Aorta (tissue), 5 donors: ENCODE measurements around the gene GAB2. TPM values are rescaled to one million over a fixed set of nuclear protein-coding genes. Genes with fewer than 3 reads are reported as not detected.

Source experiments
- ATAC-seq: fragments of 200-7000 bp; cut with Tn5 transposase; one replicate; pipeline ENCODE4 v1.9.1; 2022; ENCODE audit warnings: moderate library complexity; ENCODE audit not compliant: low FRiP score
- DNase-seq, 2 donors: peaks; one replicate each; pipeline ENCODE4 v3.0.0-alpha.2; 2020
- H3K27ac ChIP-seq, 2 donors: one replicate each; pipeline ENCODE4 v1.5.1; 2013; ENCODE audit warnings: low read length in 2 of 2, mild to moderate bottlenecking in 2 of 2, moderate library complexity in 2 of 2, control low read depth in 1 of 2, inconsistent platforms in 1 of 2, low read depth in 1 of 2
- H3K27me3 ChIP-seq, 2 donors: one replicate each; pipeline ENCODE4 v1.6.1; 2013; ENCODE audit warnings: control low read depth in 1 of 2, low read length in 1 of 2, mild to moderate bottlenecking in 1 of 2, moderate library complexity in 1 of 2; ENCODE audit not compliant: insufficient read depth in 2 of 2, control insufficient read depth in 1 of 2
- H3K36me3 ChIP-seq, 2 donors: one replicate each; pipeline ENCODE4 v1.6.1; 2013; ENCODE audit warnings: control low read depth in 1 of 2, low read length in 1 of 2, mild to moderate bottlenecking in 1 of 2; ENCODE audit not compliant: insufficient read depth in 2 of 2, control insufficient read depth in 1 of 2
- H3K4me1 ChIP-seq, 2 donors: one replicate each; pipeline ENCODE4 v1.6.1; 2013; ENCODE audit warnings: low read length in 2 of 2, control low read depth in 1 of 2, mild to moderate bottlenecking in 1 of 2, moderate library complexity in 1 of 2; ENCODE audit not compliant: insufficient read depth in 2 of 2, control insufficient read depth in 1 of 2
- H3K4me3 ChIP-seq, 2 donors: one replicate each; pipeline ENCODE4 v1.5.1; 2013; ENCODE audit warnings: low read length in 2 of 2, control low read depth in 1 of 2, mild to moderate bottlenecking in 1 of 2
- H3K9me3 ChIP-seq: one replicate; pipeline ENCODE4 v1.6.1; 2013; ENCODE audit warnings: mild to moderate bottlenecking, low read length; ENCODE audit not compliant: control insufficient read depth
- WGBS, 2 donors: extraction: QIAGEN DNeasy Blood & Tissue Kit; methylation state at CpG; one replicate each; pipeline ENCODE4 v1.1.7; 2013; 5-methylcytosine and 5-hydroxymethylcytosine counted together
- intact Hi-C, 2 donors: fragments of 100-400 bp; cut with DNase I; formaldehyde crosslinking; loops; one replicate each; pipeline versions ENCODE4 v1.14.2 to v1.15.0; 2022
- polyA plus RNA-seq, 2 donors: library from polyadenylated mRNA; stranded (reverse); fragments of 200-250 nt; gene quantifications; one replicate each; pipeline ENCODE4 v1.2.3, GENCODE V29; 2013
- total RNA-seq, 2 donors: library from RNA; stranded (reverse); fragmentation: NEBNext Ultra II Directional; extraction: Animal tissue kit (Norgen Biotek cat#: 25700); gene quantifications; one replicate each; pipeline ENCODE4 v1.2.1, GENCODE V29; 2021
- donor health status: healthy with polysubstance abuse.
- donor health status: Bipolar disorder and iron deficiency.
- donor health status: DM: no; HTN: no; CAD: no.
- donor health status: DM: no; HTN: no; CAD: no.
- donor health status: DM: yes; HTN: yes; CAD: no.

Gene GAB2
- total and polyA plus RNA-seq, 4 donors, result 19.3 to 82.6 (median 55.2) TPM

- DNase-seq (peak in 1 of 2 donors; percentile 48), ATAC-seq (no peak)
- no peaks in the 10 kb centered on the region for H3K27me3 ChIP-seq
- no peaks in the 10 kb centered on the region for H3K4me1 ChIP-seq
- H3K9me3 ChIP-seq, result no peaks in the 10 kb centered on the region
- intact Hi-C loops, result no loop called here
- peaks cover 3 to 6% of the 10 kb centered on the region in 2 donors for H3K36me3 ChIP-seq
- H3K4me3 ChIP-seq, result no peak overlapping the region
- 88 to 92% methylated on average over 7 of the region's 7 CpGs for WGBS, 2 donors
- H3K27ac ChIP-seq, result no peak overlapping the region
Observed at GRCh38 chr11:78205691-78206090, 211.9 kb downstream of the GAB2 start.

GRCh38 chr11:78205256-78205655 lies 212.4 kb downstream of the GAB2 start:
- ATAC-seq, result no peak
- H3K27ac ChIP-seq, result no peak overlapping the region
- no peaks in the 10 kb centered on the region for H3K27me3 ChIP-seq
- peaks cover 3 to 6% of the 10 kb centered on the region in 2 donors for H3K36me3 ChIP-seq
- DNase-seq, result peak in 1 of 2 donors; percentile 52
- no peaks in the 10 kb centered on the region for H3K4me1 ChIP-seq
- intact Hi-C loops, result no loop called here
- WGBS, 2 donors, result 93% methylated on average over 4 of the region's 4 CpGs
- no peak overlapping the region for H3K4me3 ChIP-seq
- no peaks in the 10 kb centered on the region for H3K9me3 ChIP-seq

DNA sequence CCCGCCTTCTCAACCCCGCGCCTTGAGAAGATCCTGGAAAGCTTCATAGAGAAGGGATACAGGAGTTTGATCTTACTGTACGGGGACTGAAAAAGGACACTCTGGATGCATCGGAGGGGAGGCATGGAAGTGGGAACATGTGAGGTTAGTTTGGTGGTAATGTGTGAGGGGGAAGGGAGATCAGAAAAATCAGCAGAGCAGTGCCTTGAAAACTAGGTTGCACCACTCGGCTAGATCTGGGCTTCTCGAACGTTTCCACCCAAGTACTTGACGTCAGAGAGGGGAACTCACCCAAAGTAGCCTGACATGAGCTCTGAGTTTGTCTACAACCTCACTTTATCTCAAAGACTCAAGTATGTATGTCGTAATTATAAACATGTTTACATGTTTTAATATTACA lies 214.4 kb downstream of the GAB2 start:
- intact Hi-C loops, result no loop called here
- Histone ChIP-seq H3K4me1 (no peaks in the 10 kb centered on the region), H3K9me3 (no peaks in the 10 kb centered on the region), H3K27ac (no peak overlapping the region), H3K27me3 (no peaks in the 10 kb centered on the region), H3K4me3 (no peak overlapping the region), H3K36me3 (peaks cover 3 to 4% of the 10 kb centered on the region in 2 donors)
- ATAC-seq (no peak), DNase-seq (peak in 1 of 2 donors; percentile 31)
- WGBS, 2 donors, result 87 to 88% methylated on average over 10 of the region's 10 CpGs

DNA sequence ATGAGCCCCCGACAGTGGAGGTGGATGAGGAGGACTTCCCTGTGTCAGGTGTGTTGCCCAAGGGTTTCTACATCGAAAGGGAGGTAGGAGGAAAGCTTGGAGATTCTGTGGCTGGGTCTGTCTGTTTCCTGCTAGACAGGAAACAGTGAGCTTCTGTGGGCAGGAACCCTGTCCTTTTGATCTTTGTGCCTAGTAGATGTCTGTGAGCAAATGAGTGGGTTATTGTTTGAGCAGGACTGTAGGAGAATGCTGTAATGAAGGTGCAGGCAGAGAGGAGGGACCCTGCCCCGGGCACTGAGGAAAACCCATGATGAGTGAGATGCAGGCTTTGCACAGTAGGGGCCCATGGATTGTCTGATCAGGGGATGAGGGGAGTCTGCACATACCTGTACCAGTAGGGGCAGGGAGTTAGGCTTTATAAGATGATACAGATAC lies 214.9 kb downstream of the GAB2 start:
- no peaks in the 10 kb centered on the region for H3K9me3 ChIP-seq
- H3K4me3 ChIP-seq, result no peak overlapping the region
- no peak for DNase-seq
- peaks cover 2 to 3% of the 10 kb centered on the region in 2 donors for H3K36me3 ChIP-seq
- WGBS, 2 donors, result 84 to 85% methylated on average over 3 of the region's 3 CpGs
- no peak for ATAC-seq
- intact Hi-C loops, result no loop called here
- H3K27ac ChIP-seq, result no peak overlapping the region
- no peaks in the 10 kb centered on the region for H3K4me1 ChIP-seq
- H3K27me3 ChIP-seq, result no peaks in the 10 kb centered on the region

GRCh38 chr11:78201096-78201818 lies 216.4 kb downstream of the GAB2 start:
- DNase-seq, result peak in 1 of 2 donors; percentile 45
- no peaks in the 10 kb centered on the region for H3K27me3 ChIP-seq
- no peaks in the 10 kb centered on the region for H3K9me3 ChIP-seq
- H3K27ac ChIP-seq, result no peak overlapping the region
- no peak overlapping the region for H3K4me3 ChIP-seq
- H3K36me3 ChIP-seq, result peaks cover 0 to 3% of the 10 kb centered on the region in 2 donors
- no peaks in the 10 kb centered on the region for H3K4me1 ChIP-seq
- no peak for ATAC-seq
- 75 to 80% methylated on average over 9 of the region's 9 CpGs for WGBS, 2 donors
- intact Hi-C loops, result no loop called here

DNA sequence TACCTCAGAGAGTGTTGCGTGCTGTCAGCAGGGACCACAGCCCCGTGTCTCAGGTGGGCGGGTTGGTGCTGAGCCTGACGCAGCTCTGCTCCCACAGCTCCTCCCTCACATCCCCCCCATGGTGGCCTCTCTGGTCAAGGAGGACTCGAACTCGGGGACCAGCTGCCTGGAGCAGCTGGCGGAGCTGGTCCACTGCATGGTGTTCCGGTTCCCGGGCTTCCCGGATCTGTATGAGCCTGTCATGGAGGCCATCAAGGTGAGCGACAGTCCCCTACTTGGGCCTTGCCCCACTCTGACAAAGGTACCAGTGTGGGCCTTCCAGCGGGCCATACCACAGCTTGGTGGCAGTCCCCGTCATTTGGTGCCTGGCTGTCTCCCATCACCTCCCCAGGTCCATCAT lies 217.1 kb downstream of the GAB2 start:
- Histone ChIP-seq H3K4me3 (no peak overlapping the region), H3K36me3 (peaks cover 0 to 3% of the 10 kb centered on the region in 2 donors), H3K4me1 (no peaks in the 10 kb centered on the region), H3K9me3 (no peaks in the 10 kb centered on the region), H3K27ac (no peak overlapping the region), H3K27me3 (no peaks in the 10 kb centered on the region)
- DNase-seq (peak; percentile 40 to 59), ATAC-seq (no peak)
- WGBS, 2 donors, result 94 to 95% methylated on average over 13 of the region's 13 CpGs
- intact Hi-C loops, result no loop called here

DNA sequence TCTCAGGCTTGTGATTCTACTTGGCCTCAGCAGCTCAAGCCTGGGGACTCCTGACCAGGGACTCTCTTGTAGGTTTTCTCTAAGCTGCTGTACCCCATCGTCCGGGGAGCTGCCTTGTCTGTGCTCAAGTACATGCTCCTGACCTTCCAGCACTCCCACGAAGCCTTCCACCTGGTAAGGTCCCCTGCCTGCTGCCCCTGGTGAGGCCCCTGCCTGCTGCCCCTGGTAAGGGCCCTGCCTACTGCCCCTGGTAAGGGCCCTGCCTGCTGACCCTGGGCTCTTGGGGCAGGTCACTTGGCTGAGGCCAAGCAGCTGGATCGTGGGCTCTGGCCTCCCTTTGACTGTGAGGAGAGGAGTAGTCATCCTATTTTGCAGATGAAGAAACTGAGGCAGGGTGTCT lies 217.6 kb downstream of the GAB2 start:
- ATAC-seq (no peak), DNase-seq (peak in 1 of 2 donors; percentile 61)
- H3K4me1 ChIP-seq, result no peaks in the 10 kb centered on the region
- 76 to 85% methylated on average over 4 of the region's 4 CpGs for WGBS, 2 donors
- no peaks in the 10 kb centered on the region for H3K9me3 ChIP-seq
- no peak overlapping the region for H3K4me3 ChIP-seq
- no peaks in the 10 kb centered on the region for H3K27me3 ChIP-seq
- peaks cover 0 to 3% of the 10 kb centered on the region in 2 donors for H3K36me3 ChIP-seq
- no peak overlapping the region for H3K27ac ChIP-seq
- intact Hi-C loops, result no loop called here

- no peaks in the 10 kb centered on the region for H3K27me3 ChIP-seq
- H3K4me3 ChIP-seq, result no peak overlapping the region
- no peaks in the 10 kb centered on the region for H3K9me3 ChIP-seq
- intact Hi-C loops, result no loop called here
- WGBS, 2 donors, result 94 to 96% methylated on average over 5 of the region's 5 CpGs
- peak in 1 of 2 donors; percentile 52 for DNase-seq
- no peak for ATAC-seq
- peaks cover 0 to under 1% of the 10 kb centered on the region in 2 donors for H3K36me3 ChIP-seq
- no peaks in the 10 kb centered on the region for H3K4me1 ChIP-seq
- H3K27ac ChIP-seq, result no peak overlapping the region
Observed at GRCh38 chr11:78199653-78200015, 218.0 kb downstream of the GAB2 start.

DNA sequence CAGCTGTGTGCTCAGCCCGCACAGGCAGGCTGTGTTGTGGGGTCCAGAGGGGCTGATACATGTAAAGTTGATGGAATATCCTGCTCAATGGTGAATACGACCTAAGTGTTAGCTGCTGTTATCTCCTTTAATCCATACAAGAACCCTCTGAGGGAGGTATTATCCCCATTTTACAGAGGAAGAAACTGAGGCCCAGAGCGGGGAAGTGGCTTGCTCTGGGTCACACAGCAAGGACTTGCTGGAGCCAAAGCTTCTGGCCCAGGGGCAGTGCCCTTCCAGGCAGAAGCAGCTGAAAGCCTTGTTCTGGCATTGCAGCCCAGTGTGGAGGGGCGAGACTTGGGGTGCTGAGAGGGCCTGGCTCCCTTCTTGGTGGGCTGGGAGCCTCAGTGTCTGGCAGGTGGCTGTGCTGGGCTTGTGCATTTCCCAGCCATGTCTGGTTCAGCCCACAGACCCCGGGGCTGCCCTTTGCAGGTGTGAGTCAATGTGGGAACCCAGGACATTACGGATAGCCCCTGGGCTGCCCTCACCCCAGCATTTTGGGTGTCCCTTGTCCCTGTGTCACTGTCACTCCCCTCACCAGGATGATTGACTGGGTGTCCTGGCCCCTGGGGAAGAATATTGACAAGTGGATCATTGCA lies 218.5 kb downstream of the GAB2 start:
- no peaks in the 10 kb centered on the region for H3K27me3 ChIP-seq
- 94% methylated on average over 6 of the region's 6 CpGs for WGBS, 2 donors
- no peaks in the 10 kb centered on the region for H3K9me3 ChIP-seq
- peak in 1 of 2 donors; percentile 17 for DNase-seq
- no peaks in the 10 kb centered on the region for H3K36me3 ChIP-seq
- no peaks in the 10 kb centered on the region for H3K4me1 ChIP-seq
- ATAC-seq, result no peak
- no peak overlapping the region for H3K27ac ChIP-seq
- intact Hi-C loops, result no loop called here
- H3K4me3 ChIP-seq, result no peak overlapping the region
